GM12864 (cell line): Measurements from ENCODE around the gene PPP4R2.

ENCODE experiments used
- DNase-seq: peaks from one replicate; pipeline ENCODE4 v3.0.0-alpha.2; 2011; ENCODE audit warnings: low read depth
- H3K4me3 ChIP-seq: 2 replicates; pipeline ENCODE4 v1.5.1; 2011; ENCODE audit warnings: mild to moderate bottlenecking, low read depth, low read length, control low read depth
- TF ChIP-seq, protein P1 (sequence below): IDR thresholded peaks from 2 replicates; pipeline ENCODE4 v1.5.1; 2011; ENCODE audit warnings: low read depth, mild to moderate bottlenecking, moderate library complexity, low read length, control low read depth, inconsistent platforms; ENCODE audit errors: missing control alignments

PPP4R2 gene

DNA sequence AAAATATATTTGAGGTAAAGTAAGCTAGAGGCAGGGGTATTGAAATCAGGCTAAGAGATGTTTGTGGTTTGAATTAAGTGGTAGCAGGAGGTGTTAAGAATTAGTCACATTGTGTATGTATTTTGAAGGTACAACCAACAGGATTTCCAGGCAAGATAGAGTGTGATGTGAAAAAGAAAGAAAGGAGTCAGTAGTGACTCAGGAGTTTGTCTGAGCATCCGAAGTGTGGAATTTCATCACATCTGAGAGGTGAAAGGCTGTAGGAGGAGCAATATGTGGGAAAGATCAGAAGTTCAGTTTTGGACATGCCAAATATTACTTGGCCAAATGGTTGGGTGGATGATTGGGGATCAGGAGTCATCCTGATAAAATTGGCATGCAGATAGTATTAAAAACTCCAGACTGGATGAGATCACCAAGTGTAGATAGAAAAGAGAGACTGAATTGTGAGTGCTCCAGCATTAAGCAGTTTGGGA, 32.7 kb downstream of the PPP4R2 start:
- TF ChIP-seq, protein P1, sequence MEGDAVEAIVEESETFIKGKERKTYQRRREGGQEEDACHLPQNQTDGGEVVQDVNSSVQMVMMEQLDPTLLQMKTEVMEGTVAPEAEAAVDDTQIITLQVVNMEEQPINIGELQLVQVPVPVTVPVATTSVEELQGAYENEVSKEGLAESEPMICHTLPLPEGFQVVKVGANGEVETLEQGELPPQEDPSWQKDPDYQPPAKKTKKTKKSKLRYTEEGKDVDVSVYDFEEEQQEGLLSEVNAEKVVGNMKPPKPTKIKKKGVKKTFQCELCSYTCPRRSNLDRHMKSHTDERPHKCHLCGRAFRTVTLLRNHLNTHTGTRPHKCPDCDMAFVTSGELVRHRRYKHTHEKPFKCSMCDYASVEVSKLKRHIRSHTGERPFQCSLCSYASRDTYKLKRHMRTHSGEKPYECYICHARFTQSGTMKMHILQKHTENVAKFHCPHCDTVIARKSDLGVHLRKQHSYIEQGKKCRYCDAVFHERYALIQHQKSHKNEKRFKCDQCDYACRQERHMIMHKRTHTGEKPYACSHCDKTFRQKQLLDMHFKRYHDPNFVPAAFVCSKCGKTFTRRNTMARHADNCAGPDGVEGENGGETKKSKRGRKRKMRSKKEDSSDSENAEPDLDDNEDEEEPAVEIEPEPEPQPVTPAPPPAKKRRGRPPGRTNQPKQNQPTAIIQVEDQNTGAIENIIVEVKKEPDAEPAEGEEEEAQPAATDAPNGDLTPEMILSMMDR, result no peak
- no peak overlapping the region for H3K4me3 ChIP-seq
- no peak for DNase-seq

DNA sequence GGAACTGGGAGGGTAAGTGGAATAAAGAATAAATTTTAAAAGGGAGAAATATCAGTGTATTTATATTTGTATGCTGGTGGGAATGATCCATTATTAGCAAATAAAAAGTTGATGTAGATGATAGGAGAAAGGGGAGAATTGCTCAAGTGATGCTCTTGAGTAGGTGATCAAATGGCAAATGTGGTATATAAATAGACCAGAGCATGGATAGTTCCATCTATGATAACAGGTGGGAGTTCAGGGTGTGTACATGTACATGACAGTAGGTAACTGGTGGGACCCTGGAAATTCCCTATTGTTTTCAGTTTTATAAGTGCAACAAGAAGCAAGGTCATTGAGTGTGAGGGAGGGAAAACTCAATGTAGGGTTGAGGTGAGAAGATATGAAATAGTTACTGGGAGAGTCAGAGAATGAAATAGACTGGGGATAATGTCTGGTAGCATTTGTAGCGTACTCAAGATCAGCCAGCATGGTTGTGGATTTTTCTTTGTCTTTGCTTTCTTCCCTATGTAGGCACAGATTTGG, 33.5 kb downstream of the PPP4R2 start:
- no peak overlapping the region for H3K4me3 ChIP-seq
- TF ChIP-seq, protein P1, result no peak
- no peak for DNase-seq

DNA sequence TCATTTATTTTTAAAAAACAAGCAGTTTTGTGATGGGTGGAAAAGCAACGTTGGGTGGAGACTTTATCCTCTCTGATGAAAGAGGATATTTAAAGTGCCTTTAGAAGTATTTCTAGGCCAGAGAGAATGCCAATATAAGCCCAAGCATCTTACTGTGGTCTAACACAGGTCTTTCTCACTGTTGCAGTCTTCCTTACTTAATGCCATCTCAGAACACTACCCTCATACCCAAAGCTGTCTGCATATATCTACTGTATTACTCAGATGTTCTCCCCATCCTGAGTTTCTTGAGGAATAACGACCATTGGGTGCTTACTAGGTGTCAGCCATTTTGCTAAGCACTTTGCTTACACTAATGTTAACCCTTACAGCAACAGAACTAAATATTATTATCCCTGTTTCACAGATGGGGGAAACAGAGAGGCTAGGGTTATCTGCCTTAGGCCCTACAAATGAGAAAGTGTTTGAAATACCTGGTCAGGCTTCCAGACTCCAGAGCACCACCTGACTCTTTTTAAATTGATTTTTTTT, 35.0 kb downstream of the PPP4R2 start:
- no peak overlapping the region for H3K4me3 ChIP-seq
- DNase-seq, result no peak
- TF ChIP-seq, protein P1, result no peak

DNA sequence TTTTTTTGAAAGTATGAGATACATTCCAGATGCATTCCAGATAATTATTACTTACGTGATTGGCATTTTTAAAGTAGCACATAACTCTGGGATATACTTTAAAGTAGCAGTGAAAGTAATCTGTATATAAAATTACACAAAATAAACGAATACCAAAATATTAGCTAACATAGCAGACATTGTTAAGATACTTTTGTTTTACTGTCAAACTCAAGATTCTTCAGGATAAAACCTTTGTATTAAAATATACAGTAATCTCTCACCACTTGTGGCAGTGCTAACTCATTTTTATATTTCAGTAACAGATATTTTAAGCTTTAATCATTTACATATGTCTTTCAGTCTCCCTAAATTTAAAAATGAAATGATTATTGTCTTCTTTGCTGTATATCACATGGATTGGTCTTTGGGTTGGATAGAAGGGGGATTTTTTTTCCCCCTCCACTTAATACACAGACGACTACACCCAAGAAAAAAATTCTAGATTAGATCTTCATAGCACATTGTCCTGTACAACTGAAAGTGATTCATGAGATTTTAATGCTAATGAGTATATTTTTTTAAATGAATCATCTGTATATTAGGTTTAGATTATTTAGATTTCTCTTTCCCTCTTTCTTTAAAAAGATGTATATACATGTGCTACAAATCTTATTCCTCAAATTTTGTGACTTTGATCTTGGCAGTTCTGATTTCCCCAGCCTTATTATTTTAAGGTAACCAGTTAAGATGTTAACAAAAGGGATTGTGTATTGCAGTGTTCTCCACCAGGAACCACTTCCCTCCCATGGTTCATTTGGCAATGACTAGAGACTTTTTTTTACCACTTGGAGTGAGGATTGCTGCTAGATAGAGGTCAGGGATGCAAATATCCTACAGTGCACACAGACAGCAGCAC, 40.3 kb downstream of the PPP4R2 start:
- H3K4me3 ChIP-seq, result no peak overlapping the region
- TF ChIP-seq, protein P1, result no peak
- DNase-seq, result no peak

DNA sequence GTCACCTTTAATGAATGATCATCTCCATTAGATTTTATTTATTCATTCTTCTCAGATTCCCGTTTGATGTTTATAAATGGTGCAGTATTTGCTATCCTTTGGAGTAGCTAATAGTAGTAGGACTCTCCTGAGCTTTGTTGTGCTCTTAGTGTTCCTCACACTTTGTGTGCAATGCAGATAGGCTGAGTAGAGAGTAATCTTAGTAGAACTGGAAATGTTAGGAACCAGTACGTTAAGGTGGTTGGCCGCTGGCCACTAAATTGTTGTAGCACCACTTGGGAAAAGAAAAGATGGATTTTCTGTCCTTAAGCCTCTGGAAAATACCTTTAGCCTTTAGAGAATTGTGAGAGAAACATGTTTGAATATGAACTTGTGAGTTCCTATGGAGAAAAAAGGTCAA, 44.9 kb downstream of the PPP4R2 start:
- H3K4me3 ChIP-seq, result no peak overlapping the region
- DNase-seq, result no peak
- TF ChIP-seq, protein P1, result no peak

DNA sequence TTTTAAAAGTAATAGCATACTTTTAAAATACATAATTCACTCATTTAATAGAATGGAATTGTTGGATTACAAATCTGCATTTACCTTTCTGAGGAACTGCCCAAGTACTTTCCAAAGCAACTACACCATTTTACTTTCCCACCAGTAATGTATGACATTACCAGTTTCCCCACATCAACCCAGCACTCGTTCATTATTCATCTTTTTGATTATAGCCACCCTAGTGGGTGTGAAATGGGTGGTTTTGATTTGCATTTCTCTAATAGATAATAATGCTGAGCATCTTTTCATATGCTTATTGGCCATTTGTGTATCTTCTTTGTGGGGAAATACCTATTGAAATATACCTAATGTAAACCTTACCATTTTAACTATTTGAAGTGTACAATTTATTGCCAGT, 46.8 kb downstream of the PPP4R2 start:
- DNase-seq, result no peak
- TF ChIP-seq, protein P1, result no peak
- H3K4me3 ChIP-seq, result no peak overlapping the region
